Skeletal muscle satellite cell (primary cell): ENCODE results near the gene FLT1.

Experiments
- H3K27me3 ChIP-seq: 2 replicates; pipeline ENCODE4 v1.7.0; 2013; ENCODE audit warnings: low read length; ENCODE audit not compliant: control insufficient read depth, insufficient read depth
- H3K36me3 ChIP-seq: 2 replicates; pipeline ENCODE4 v1.7.0; 2013; ENCODE audit warnings: mild to moderate bottlenecking, control low read depth, low read length; ENCODE audit not compliant: insufficient read depth
- H3K4me1 ChIP-seq: 2 replicates; pipeline ENCODE4 v1.7.0; 2013; ENCODE audit warnings: low read length; ENCODE audit not compliant: control insufficient read depth, insufficient read depth
- H3K4me2 ChIP-seq: 2 replicates; pipeline ENCODE4 v1.7.0; 2013; ENCODE audit warnings: mild to moderate bottlenecking, low read length
- H3K4me3 ChIP-seq: 2 replicates; pipeline ENCODE4 v1.7.0; 2013; ENCODE audit warnings: low read length
- H3K9ac ChIP-seq: 2 replicates; pipeline ENCODE4 v1.7.0; 2013; ENCODE audit warnings: mild to moderate bottlenecking, low read depth, low read length, moderate library complexity
- H3K9me3 ChIP-seq: replicated peaks from 2 replicates; pipeline ENCODE4 v1.7.0; 2013; ENCODE audit warnings: mild to moderate bottlenecking, control low read depth, low read length

FLT1 gene

GRCh38 chr13:28392896-28393505 lies 101.9 kb downstream of the FLT1 start:
- Histone ChIP-seq H3K27me3 (no peaks in the 10 kb centered on the region), H3K9me3 (no peaks in the 10 kb centered on the region), H3K9ac (no peak overlapping the region), H3K36me3 (no peaks in the 10 kb centered on the region), H3K4me1 (peaks cover 10% of the 10 kb centered on the region), H3K4me2 (no peak overlapping the region), H3K4me3 (no peak overlapping the region)

GRCh38 chr13:28392428-28392827 lies 102.5 kb downstream of the FLT1 start:
- H3K9ac ChIP-seq: no peak overlapping the region
- no peak overlapping the region for H3K4me3 ChIP-seq
- peaks cover 10% of the 10 kb centered on the region for H3K4me1 ChIP-seq
- no peaks in the 10 kb centered on the region for H3K27me3 ChIP-seq
- no peak overlapping the region for H3K4me2 ChIP-seq
- no peaks in the 10 kb centered on the region for H3K36me3 ChIP-seq
- no peaks in the 10 kb centered on the region for H3K9me3 ChIP-seq

GRCh38 chr13:28387740-28388501 lies 107.0 kb downstream of the FLT1 start:
- no peak overlapping the region for H3K9ac ChIP-seq
- H3K4me1 ChIP-seq: no peaks in the 10 kb centered on the region
- no peaks in the 10 kb centered on the region for H3K27me3 ChIP-seq
- H3K4me3 ChIP-seq: no peak overlapping the region
- H3K4me2 ChIP-seq: no peak overlapping the region
- no peaks in the 10 kb centered on the region for H3K9me3 ChIP-seq
- H3K36me3 ChIP-seq: no peaks in the 10 kb centered on the region

- Histone ChIP-seq H3K27me3 (no peaks in the 10 kb centered on the region), H3K9ac (no peak overlapping the region), H3K36me3 (no peaks in the 10 kb centered on the region), H3K9me3 (no peaks in the 10 kb centered on the region), H3K4me1 (no peaks in the 10 kb centered on the region), H3K4me2 (no peak overlapping the region), H3K4me3 (no peak overlapping the region)
Observed at GRCh38 chr13:28385362-28385761, 109.6 kb downstream of the FLT1 start.

- Histone ChIP-seq H3K27me3 (no peaks in the 10 kb centered on the region), H3K9me3 (no peaks in the 10 kb centered on the region), H3K4me2 (no peak overlapping the region), H3K36me3 (no peaks in the 10 kb centered on the region), H3K4me1 (no peaks in the 10 kb centered on the region), H3K4me3 (no peak overlapping the region), H3K9ac (no peak overlapping the region)
Observed at GRCh38 chr13:28384789-28385188, 110.1 kb downstream of the FLT1 start.

- no peaks in the 10 kb centered on the region for H3K4me1 ChIP-seq
- H3K9ac ChIP-seq: no peak overlapping the region
- no peaks in the 10 kb centered on the region for H3K9me3 ChIP-seq
- H3K27me3 ChIP-seq: peaks cover 4% of the 10 kb centered on the region
- H3K4me2 ChIP-seq: no peak overlapping the region
- no peaks in the 10 kb centered on the region for H3K36me3 ChIP-seq
- H3K4me3 ChIP-seq: no peak overlapping the region
Observed at GRCh38 chr13:28380319-28380718, 114.6 kb downstream of the FLT1 start.

- no peak overlapping the region for H3K9ac ChIP-seq
- no peaks in the 10 kb centered on the region for H3K36me3 ChIP-seq
- no peaks in the 10 kb centered on the region for H3K9me3 ChIP-seq
- H3K4me1 ChIP-seq: no peaks in the 10 kb centered on the region
- no peak overlapping the region for H3K4me2 ChIP-seq
- H3K27me3 ChIP-seq: peaks cover 4% of the 10 kb centered on the region
- H3K4me3 ChIP-seq: no peak overlapping the region
Observed at GRCh38 chr13:28379371-28380083, 115.4 kb downstream of the FLT1 start.

GRCh38 chr13:28376604-28377003 lies 118.3 kb downstream of the FLT1 start:
- peaks cover 4% of the 10 kb centered on the region for H3K27me3 ChIP-seq
- no peaks in the 10 kb centered on the region for H3K9me3 ChIP-seq
- H3K4me2 ChIP-seq: no peak overlapping the region
- H3K4me3 ChIP-seq: no peak overlapping the region
- no peak overlapping the region for H3K9ac ChIP-seq
- no peaks in the 10 kb centered on the region for H3K36me3 ChIP-seq
- no peaks in the 10 kb centered on the region for H3K4me1 ChIP-seq

GRCh38 chr13:28375250-28375930 lies 119.5 kb downstream of the FLT1 start:
- Histone ChIP-seq H3K36me3 (no peaks in the 10 kb centered on the region), H3K9me3 (no peaks in the 10 kb centered on the region), H3K4me3 (no peak overlapping the region), H3K9ac (no peak overlapping the region), H3K4me2 (no peak overlapping the region), H3K27me3 (peaks cover 4% of the 10 kb centered on the region), H3K4me1 (no peaks in the 10 kb centered on the region)

GRCh38 chr13:28373810-28374209 lies 121.1 kb downstream of the FLT1 start:
- no peaks in the 10 kb centered on the region for H3K4me1 ChIP-seq
- H3K4me3 ChIP-seq: no peak overlapping the region
- no peaks in the 10 kb centered on the region for H3K36me3 ChIP-seq
- no peak overlapping the region for H3K9ac ChIP-seq
- H3K9me3 ChIP-seq: no peaks in the 10 kb centered on the region
- H3K27me3 ChIP-seq: peaks cover 4% of the 10 kb centered on the region
- H3K4me2 ChIP-seq: no peak overlapping the region

GRCh38 chr13:28370448-28370847 lies 124.5 kb downstream of the FLT1 start:
- no peaks in the 10 kb centered on the region for H3K36me3 ChIP-seq
- no peaks in the 10 kb centered on the region for H3K27me3 ChIP-seq
- H3K9ac ChIP-seq: no peak overlapping the region
- H3K4me1 ChIP-seq: no peaks in the 10 kb centered on the region
- H3K4me3 ChIP-seq: no peak overlapping the region
- no peaks in the 10 kb centered on the region for H3K9me3 ChIP-seq
- H3K4me2 ChIP-seq: no peak overlapping the region
